Ishikawa (cell line): ENCODE results near the gene ADARB1.
A peak's percentile ranks its signal among the peaks of the same experiment; 100 is the strongest.

Source experiments
- CEBPB ChIP-seq: IDR thresholded peaks from 2 replicates; pipeline ENCODE4 v1.6.1; 2012
- CREB1 ChIP-seq: IDR thresholded peaks from 2 replicates; pipeline ENCODE4 v1.6.1; 2012; ENCODE audit warnings: low read depth
- EGR1 ChIP-seq: IDR thresholded peaks from 2 replicates; pipeline ENCODE4 v1.6.1; 2012
- EP300 ChIP-seq: IDR thresholded peaks from 2 replicates; pipeline ENCODE4 v1.6.1; 2012; ENCODE audit warnings: borderline replicate concordance
- FOXM1 ChIP-seq: IDR thresholded peaks from 2 replicates; pipeline ENCODE4 v1.6.1; 2012; ENCODE audit warnings: low read depth, borderline replicate concordance
- MAX ChIP-seq: IDR thresholded peaks from 2 replicates; pipeline ENCODE4 v1.6.1; 2012
- NFIC ChIP-seq: IDR thresholded peaks from 2 replicates; pipeline ENCODE4 v1.6.1; 2012
- RAD21 ChIP-seq: IDR thresholded peaks from 2 replicates; pipeline ENCODE4 v1.6.1; 2012; ENCODE audit warnings: low read depth
- REST ChIP-seq: IDR thresholded peaks from 2 replicates; pipeline ENCODE4 v1.6.1; 2012; ENCODE audit warnings: low read depth, mild to moderate bottlenecking
- TAF1 ChIP-seq: IDR thresholded peaks from 2 replicates; pipeline ENCODE4 v1.6.1; 2012; ENCODE audit warnings: low read depth, mild to moderate bottlenecking
- TCF12 ChIP-seq: IDR thresholded peaks from 2 replicates; pipeline ENCODE4 v1.6.1; 2012; ENCODE audit warnings: low read depth
- TEAD4 ChIP-seq: IDR thresholded peaks from 2 replicates; pipeline ENCODE4 v1.6.1; 2012
- USF1 ChIP-seq: IDR thresholded peaks from 2 replicates; pipeline ENCODE4 v1.6.1; 2012
- YY1 ChIP-seq: IDR thresholded peaks from 2 replicates; pipeline ENCODE4 v1.6.1; 2012; ENCODE audit warnings: low read depth
- ZBTB7A ChIP-seq: IDR thresholded peaks from 2 replicates; pipeline ENCODE4 v1.6.1; 2012; ENCODE audit warnings: low read depth

ADARB1 gene

GRCh38 chr21:45148316-45148990, 74.1 kb downstream of the ADARB1 start:
- TF ChIP-seq TCF12, result no peak
- TF ChIP-seq TAF1, result no peak
- TF ChIP-seq REST, result no peak
- TF ChIP-seq NFIC, result no peak
- no peak for TF ChIP-seq EGR1
- no peak for TF ChIP-seq ZBTB7A
- TF ChIP-seq TEAD4, result no peak
- TF ChIP-seq RAD21, result no peak
- TF ChIP-seq MAX, result no peak
- no peak for TF ChIP-seq EP300
- TF ChIP-seq CEBPB, result no peak
- no peak for TF ChIP-seq FOXM1
- TF ChIP-seq CREB1, result no peak
- no peak for TF ChIP-seq USF1
- TF ChIP-seq YY1, result no peak

- no peak for TF ChIP-seq CREB1
- no peak for TF ChIP-seq TCF12
- TF ChIP-seq EGR1, result no peak
- TF ChIP-seq YY1, result no peak
- TF ChIP-seq USF1, result no peak
- TF ChIP-seq CEBPB, result no peak
- no peak for TF ChIP-seq EP300
- TF ChIP-seq NFIC, result no peak
- TF ChIP-seq TAF1, result no peak
- TF ChIP-seq TEAD4, result no peak
- no peak for TF ChIP-seq ZBTB7A
- no peak for TF ChIP-seq REST
- TF ChIP-seq MAX, result no peak
- TF ChIP-seq FOXM1, result no peak
- no peak for TF ChIP-seq RAD21
Observed at GRCh38 chr21:45149021-45149420, 74.6 kb downstream of the ADARB1 start.

- TF ChIP-seq REST (no peak), CREB1 (no peak), EGR1 (0 out of 2 replicates have a peak, but pooled peaks have one; percentile 14)
Observed at GRCh38 chr21:45150638-45151131, 76.3 kb downstream of the ADARB1 start.

GRCh38 chr21:45151445-45152160, 77.2 kb downstream of the ADARB1 start:
- no peak for TF ChIP-seq TCF12
- TF ChIP-seq TAF1, result no peak
- TF ChIP-seq FOXM1, result no peak
- TF ChIP-seq EGR1, result no peak
- no peak for TF ChIP-seq CEBPB
- TF ChIP-seq ZBTB7A, result no peak
- no peak for TF ChIP-seq RAD21
- TF ChIP-seq REST, result no peak
- no peak for TF ChIP-seq NFIC
- no peak for TF ChIP-seq EP300
- no peak for TF ChIP-seq MAX
